KOPT-K1 (cell line): Measurements from ENCODE around the gene C1orf210.

Experiments used
- H3K27ac ChIP-seq: fragments of 200-600 bp; sonication (generic); 2 replicates; pipeline ENCODE4 v1.5.1; 2016; ENCODE audit warnings: antibody characterized with exemption, mild to moderate bottlenecking, low read depth, low read length; ENCODE audit not compliant: poor library complexity, severe bottlenecking
- H3K36me3 ChIP-seq: fragments of 200-600 bp; sonication (generic); 2 replicates; pipeline ENCODE4 v1.5.1; 2017; ENCODE audit warnings: antibody characterized with exemption, mild to moderate bottlenecking, low read length, moderate library complexity; ENCODE audit not compliant: insufficient read depth
- H3K9me3 ChIP-seq: fragments of 200-600 bp; sonication (generic); 2 replicates; pipeline ENCODE4 v1.5.1; 2017; ENCODE audit warnings: antibody characterized with exemption, low read length, mild to moderate bottlenecking; ENCODE audit not compliant: insufficient read depth, poor library complexity, severe bottlenecking

Gene C1orf210

GRCh38 chr1:43305926-43306687 is 20.7 kb upstream of the C1orf210 start:
- no peaks in the 10 kb centered on the region for H3K36me3 ChIP-seq
- H3K9me3 ChIP-seq, result no peaks in the 10 kb centered on the region
- H3K27ac ChIP-seq, result no peak overlapping the region

- no peaks in the 10 kb centered on the region for H3K36me3 ChIP-seq
- H3K27ac ChIP-seq, result no peak overlapping the region
- H3K9me3 ChIP-seq, result no peaks in the 10 kb centered on the region
Measured at GRCh38 chr1:43305461-43305860, 20.1 kb upstream of the C1orf210 start.

- no peaks in the 10 kb centered on the region for H3K9me3 ChIP-seq
- H3K36me3 ChIP-seq, result no peaks in the 10 kb centered on the region
- no peak overlapping the region for H3K27ac ChIP-seq
Measured at GRCh38 chr1:43304771-43305300, 19.5 kb upstream of the C1orf210 start.

GRCh38 chr1:43304314-43304681 is 18.9 kb upstream of the C1orf210 start:
- Histone ChIP-seq H3K27ac (no peak overlapping the region), H3K36me3 (no peaks in the 10 kb centered on the region), H3K9me3 (no peaks in the 10 kb centered on the region)

- Histone ChIP-seq H3K36me3 (no peaks in the 10 kb centered on the region), H3K27ac (no peak overlapping the region), H3K9me3 (no peaks in the 10 kb centered on the region)
Measured at GRCh38 chr1:43303471-43304313, 18.3 kb upstream of the C1orf210 start.

GRCh38 chr1:43302721-43303470 is 17.5 kb upstream of the C1orf210 start:
- Histone ChIP-seq H3K9me3 (no peaks in the 10 kb centered on the region), H3K27ac (no peak overlapping the region), H3K36me3 (no peaks in the 10 kb centered on the region)

- Histone ChIP-seq H3K27ac (no peak overlapping the region), H3K9me3 (no peaks in the 10 kb centered on the region), H3K36me3 (no peaks in the 10 kb centered on the region)
Measured at GRCh38 chr1:43302201-43302600, 16.8 kb upstream of the C1orf210 start.

GRCh38 chr1:43300378-43301094 is 15.2 kb upstream of the C1orf210 start, which contains the start of gene TIE1:
TIE1 (plus strand) TSS chr1:43300982; CDS start chr1:43301072, 90 bp downstream.
- Histone ChIP-seq H3K36me3 (no peaks in the 10 kb centered on the region), H3K9me3 (no peaks in the 10 kb centered on the region), H3K27ac (no peak within 1 kb of the TSS)

- Histone ChIP-seq H3K27ac (no peak overlapping the region), H3K9me3 (no peaks in the 10 kb centered on the region), H3K36me3 (no peaks in the 10 kb centered on the region)
Measured at GRCh38 chr1:43299101-43299500, 13.7 kb upstream of the C1orf210 start.

- Histone ChIP-seq H3K9me3 (no peaks in the 10 kb centered on the region), H3K27ac (no peak overlapping the region), H3K36me3 (no peaks in the 10 kb centered on the region)
Measured at GRCh38 chr1:43298055-43298454, 12.7 kb upstream of the C1orf210 start.

- Histone ChIP-seq H3K9me3 (no peaks in the 10 kb centered on the region), H3K27ac (no peak overlapping the region), H3K36me3 (no peaks in the 10 kb centered on the region)
Measured at GRCh38 chr1:43296207-43296606, 10.8 kb upstream of the C1orf210 start.

GRCh38 chr1:43294761-43295160 is 9.4 kb upstream of the C1orf210 start:
- Histone ChIP-seq H3K9me3 (no peaks in the 10 kb centered on the region), H3K36me3 (no peaks in the 10 kb centered on the region), H3K27ac (no peak overlapping the region)

GRCh38 chr1:43293896-43294760 is 8.7 kb upstream of the C1orf210 start:
- Histone ChIP-seq H3K9me3 (no peaks in the 10 kb centered on the region), H3K27ac (no peak overlapping the region)

GRCh38 chr1:43293176-43293575 is 7.8 kb upstream of the C1orf210 start:
- Histone ChIP-seq H3K9me3 (no peaks in the 10 kb centered on the region), H3K27ac (no peak overlapping the region), H3K36me3 (no peaks in the 10 kb centered on the region)

More at GRCh38 chr1:43293896-43294760, 8.7 kb upstream of the C1orf210 start:
- H3K36me3 ChIP-seq, result no peaks in the 10 kb centered on the region
